Urothelium cell line (cell line): ENCODE data around the gene EEF1A2.

Experiments used
- DNase-seq: peaks from one replicate; pipeline ENCODE4 v3.0.0; 2011; ENCODE audit warnings: low spot score, mixed read lengths
- FAIRE-seq: peaks from 2 replicates; lab custom pipeline; 2011; peaks lifted over from hg19 to GRCh38; lab: Jason Lieb, UNC

EEF1A2 gene

DNA sequence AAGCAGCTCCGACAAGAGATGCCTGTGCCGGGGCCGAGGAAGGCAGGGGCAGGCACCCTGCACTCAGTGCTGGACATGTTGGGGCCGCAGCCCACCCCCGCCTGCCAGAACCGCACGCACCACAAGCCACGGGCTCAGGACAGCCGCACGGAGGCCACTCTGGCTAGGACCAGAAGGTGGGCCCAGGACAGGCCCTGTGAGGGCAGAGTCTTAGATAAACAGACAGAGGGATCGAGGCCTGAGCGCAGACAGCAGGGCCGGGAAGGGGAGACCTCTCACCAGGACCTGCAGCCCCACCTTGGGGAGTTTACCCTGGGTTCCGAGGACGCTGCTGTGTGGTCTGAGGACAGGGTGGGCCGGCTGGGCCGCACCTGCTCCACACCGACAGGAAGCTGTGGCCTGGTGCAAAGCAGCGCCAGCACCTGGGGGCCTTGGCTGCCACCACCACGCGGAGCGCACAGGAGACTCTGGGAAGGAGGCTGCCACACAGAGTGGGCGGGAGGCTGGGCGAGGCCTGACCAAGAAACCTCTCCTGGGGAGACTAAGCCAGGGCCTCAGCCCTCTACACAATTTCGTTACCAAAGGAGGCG lies 58.4 kb downstream of the EEF1A2 start:
- DNase-seq (no peak), FAIRE-seq (no peak)

DNA sequence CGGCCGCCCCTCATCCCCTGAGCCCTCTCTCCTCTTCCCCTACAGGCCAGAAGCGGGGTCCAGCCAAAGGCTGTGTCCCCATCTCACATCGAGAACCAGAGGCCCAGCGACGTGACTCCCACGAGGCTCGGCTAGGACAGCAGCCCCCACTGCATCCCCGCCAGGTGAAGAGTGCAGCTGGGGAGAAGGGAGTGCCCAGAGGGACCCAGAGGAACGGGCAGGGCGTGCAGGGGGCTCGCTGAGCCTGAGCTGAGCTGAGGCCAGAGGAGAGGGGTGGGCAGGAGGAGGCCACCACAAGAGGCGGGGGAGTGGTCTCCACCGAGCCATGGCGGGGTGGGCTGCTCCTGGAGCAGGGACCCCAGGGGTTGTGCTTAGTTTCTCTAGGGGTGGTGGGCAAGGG lies 59.0 kb downstream of the EEF1A2 start:
- FAIRE-seq: peak; percentile 20
- no peak for DNase-seq

DNA sequence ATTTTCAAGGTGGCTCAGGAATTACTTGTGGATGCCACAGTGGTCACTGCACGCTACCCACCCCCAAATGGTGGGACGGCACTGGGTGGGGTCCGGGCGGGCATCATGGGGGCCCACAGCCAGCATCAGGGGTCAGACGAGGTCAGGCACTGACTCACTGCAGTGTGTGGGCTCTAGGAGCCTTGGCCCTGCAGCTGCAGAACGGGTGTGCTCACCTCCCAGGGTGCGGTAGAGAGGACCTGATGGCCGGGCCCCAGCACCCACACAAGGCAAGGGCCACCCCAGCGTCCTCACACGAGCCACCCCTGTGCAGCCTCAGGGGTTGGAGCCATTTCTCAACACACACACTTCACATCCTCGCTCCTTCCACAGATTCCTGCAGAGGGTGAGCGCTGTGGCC lies 60.8 kb downstream of the EEF1A2 start:
- DNase-seq: no peak
- FAIRE-seq: no peak
